Left kidney (tissue), 8 donors: ENCODE results near the gene ZNF791. TPM values are rescaled to one million over a fixed set of nuclear protein-coding genes. Genes with fewer than 3 reads are reported as not detected.
"Not testable (repeated sequence)": the region's sequence is repeated elsewhere in the genome, so short reads cannot be mapped to it uniquely, and the experiment has no call there.

Experiments used
- DNase-seq: peaks from one replicate; pipeline ENCODE4 v3.0.0-alpha.2; 2013
- long read RNA-seq, 8 donors: transcript quantifications; one replicate each; lab custom pipeline, GENCODE V29; 2026
- polyA plus RNA-seq: library from polyadenylated mRNA; unstranded; fragments of 120-200 nt; gene quantifications from one replicate; pipeline ENCODE4 v1.2.1, GENCODE V29; 2013; ENCODE audit not compliant: insufficient read length

Gene ZNF791
- 28.1 TPM for polyA plus RNA-seq
- long read RNA-seq, donor 1, full-length matches to known transcripts, result 2 of 2,350 reads
- long read RNA-seq, donor 1, partial matches to known transcripts, result 2,348 of 2,350 reads
- long read RNA-seq, donor 1, other reads (novel, unspliced or antisense), result 0 of 2,350 reads
- long read RNA-seq, donor 2, full-length matches to known transcripts, result 4 of 4 reads
- long read RNA-seq, donor 2, partial matches to known transcripts, result 0 of 4 reads
- long read RNA-seq, donor 2, other reads (novel, unspliced or antisense), result 0 of 4 reads
- long read RNA-seq, donor 3, full-length matches to known transcripts, result 1 of 52 reads
- long read RNA-seq, donor 3, partial matches to known transcripts, result 51 of 52 reads
- long read RNA-seq, donor 3, other reads (novel, unspliced or antisense), result 0 of 52 reads
- long read RNA-seq, donor 4, partial matches to known transcripts, result 720 of 721 reads
- long read RNA-seq, donor 4, other reads (novel, unspliced or antisense), result 0 of 721 reads
- long read RNA-seq, donor 5, full-length matches to known transcripts, result 7 of 2,673 reads
- long read RNA-seq, donor 5, partial matches to known transcripts, result 2,666 of 2,673 reads
- long read RNA-seq, donor 5, other reads (novel, unspliced or antisense), result 0 of 2,673 reads
- long read RNA-seq, donor 6, full-length matches to known transcripts, result 6 of 6 reads
- long read RNA-seq, donor 6, partial matches to known transcripts, result 0 of 6 reads
- long read RNA-seq, donor 6, other reads (novel, unspliced or antisense), result 0 of 6 reads
- long read RNA-seq, donor 7, full-length matches to known transcripts, result 4 of 4 reads
- long read RNA-seq, donor 7, partial matches to known transcripts, result 0 of 4 reads
- long read RNA-seq, donor 7, other reads (novel, unspliced or antisense), result 0 of 4 reads
- long read RNA-seq, donor 8, partial matches to known transcripts, result 844 of 844 reads
- long read RNA-seq, donor 8, other reads (novel, unspliced or antisense), result 0 of 844 reads

DNA sequence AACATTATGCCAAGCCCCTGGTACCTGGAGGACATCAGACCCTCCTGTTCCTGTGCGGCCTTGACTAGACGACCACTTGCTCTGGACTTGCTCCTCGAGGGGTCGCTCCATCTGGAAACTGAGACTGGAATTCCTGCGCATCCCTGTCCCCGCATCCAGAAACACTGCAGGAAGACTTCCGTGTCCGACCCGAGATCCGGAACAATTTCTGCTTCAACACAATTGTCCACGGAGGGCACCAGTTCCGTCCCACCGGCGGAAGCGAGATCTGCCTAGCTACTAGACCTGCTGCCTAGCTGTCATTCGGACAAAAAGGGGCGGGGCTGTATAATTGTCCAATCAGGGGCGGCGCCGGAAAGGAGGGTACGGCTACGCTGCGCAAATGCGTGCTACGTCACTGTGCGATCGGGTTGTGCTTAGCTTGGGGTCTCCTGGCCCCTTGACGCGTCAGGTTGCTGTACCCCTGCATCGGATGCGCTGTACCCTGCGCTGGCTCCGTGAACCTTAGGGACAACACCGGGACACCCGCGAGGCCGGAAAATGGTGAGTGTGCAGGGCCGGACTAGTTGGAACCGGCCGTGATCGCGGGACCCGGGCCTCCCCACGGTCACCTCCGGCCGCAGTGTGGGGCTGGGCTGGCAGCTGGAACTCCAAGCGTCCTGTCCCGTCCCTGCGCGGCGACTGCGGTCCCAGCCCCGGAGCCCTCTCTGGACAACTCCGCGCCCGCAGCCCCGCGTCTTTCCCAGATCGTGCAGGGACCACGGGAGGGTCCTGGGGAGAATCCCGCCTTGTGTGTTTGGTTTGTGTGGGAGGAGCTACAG is at the start of gene ZNF791, which contains the start of gene ZNF490:
Gene ZNF791, plus strand, starts transcription at position 381 of the 821 bp plus-strand sequence. Its CDS starts 160 bp downstream, at position 541.
Gene ZNF490, minus strand, starts transcription at position 274 of the 821 bp plus-strand sequence. Its CDS starts 133 bp downstream, at position 141.
- DNase-seq, result peak; percentile 99

DNA sequence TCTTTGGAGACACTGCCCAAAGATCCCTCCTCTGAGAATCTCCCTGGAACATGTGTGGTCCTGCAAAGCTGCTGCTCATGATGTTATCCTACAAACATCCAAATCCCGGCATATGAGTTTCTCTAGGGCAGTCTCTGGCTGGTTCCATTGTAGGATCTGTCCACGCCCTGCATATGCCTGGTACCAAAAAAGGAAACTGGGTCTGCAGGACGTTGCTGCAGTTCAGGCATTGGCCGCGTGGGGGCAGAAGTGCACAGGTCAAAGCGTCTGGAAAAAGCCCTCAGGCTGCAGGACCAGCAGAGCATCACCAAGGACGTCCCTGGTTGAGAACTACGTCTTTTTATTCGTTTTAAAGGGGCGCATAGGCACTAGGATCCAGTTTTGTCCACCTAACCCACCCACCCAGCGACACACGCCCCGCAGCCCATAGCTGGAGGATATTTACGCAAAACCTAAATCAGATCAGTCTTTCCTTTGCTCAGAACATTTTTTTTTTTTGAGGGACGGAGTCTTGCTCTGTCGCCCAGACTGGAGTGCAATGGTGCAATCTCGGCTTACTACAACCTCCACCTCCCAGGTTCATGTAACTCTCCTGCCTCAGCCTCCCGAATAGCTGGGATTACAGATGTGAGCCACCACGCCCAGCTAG is 46.6 kb upstream of the ZNF791 start:
- DNase-seq, result peak; percentile 81

DNA sequence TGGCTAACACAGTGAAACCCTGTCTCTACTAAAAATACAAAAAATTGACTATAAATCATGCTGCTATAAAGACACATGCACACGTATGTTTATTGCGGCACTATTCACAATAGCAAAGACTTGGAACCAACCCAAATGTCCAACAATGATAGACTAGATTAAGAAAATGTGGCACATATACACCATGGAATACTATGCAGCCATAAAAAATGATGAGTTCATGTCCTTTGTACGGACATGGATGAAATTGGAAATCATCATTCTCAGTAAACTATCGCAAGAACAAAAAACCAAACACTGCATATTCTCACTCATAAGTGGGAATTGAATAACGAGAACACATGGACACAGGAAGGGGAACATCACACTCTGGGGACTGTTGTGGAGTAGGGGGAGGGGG is 44.3 kb upstream of the ZNF791 start:
- DNase-seq, result not testable (repeated sequence)

DNA sequence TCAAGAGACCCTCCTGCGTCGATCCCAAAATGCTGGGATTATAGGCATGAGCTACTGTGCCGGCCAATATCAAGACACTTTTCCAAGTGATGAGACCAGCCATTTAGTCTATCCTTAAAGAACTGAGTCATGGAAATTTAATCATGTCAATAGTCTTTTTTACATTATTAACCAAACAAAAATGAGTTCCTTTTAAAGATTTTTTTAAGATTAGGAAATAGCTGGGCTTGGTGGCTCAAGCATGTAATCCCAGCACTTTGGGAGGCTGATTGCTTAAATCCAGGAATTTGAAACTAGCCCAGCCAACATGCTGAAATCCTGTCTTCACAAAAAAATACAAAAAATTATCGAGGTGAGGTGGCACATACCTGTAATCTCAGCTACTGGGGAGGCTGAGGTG is 42.8 kb upstream of the ZNF791 start:
- no peak for DNase-seq

DNA sequence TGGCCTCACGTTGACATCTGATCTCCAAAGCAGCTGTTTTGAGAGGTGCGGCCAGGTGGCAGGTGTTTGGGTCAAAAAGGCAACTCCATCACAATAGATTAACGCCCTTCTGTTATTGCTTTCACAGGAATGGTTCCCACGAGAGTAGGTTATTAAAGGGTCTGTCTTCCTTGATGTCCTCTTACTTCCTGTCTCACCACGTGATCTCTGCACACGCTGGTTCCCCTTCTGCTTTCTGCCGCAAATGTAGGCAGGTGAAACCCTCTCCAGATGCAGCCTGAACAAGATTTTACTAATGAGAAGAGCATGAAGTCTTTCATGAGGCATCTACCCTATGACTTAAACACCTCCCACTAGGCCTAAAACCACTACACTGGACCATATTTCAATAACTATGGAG is 36.7 kb upstream of the ZNF791 start:
- no peak for DNase-seq

DNA sequence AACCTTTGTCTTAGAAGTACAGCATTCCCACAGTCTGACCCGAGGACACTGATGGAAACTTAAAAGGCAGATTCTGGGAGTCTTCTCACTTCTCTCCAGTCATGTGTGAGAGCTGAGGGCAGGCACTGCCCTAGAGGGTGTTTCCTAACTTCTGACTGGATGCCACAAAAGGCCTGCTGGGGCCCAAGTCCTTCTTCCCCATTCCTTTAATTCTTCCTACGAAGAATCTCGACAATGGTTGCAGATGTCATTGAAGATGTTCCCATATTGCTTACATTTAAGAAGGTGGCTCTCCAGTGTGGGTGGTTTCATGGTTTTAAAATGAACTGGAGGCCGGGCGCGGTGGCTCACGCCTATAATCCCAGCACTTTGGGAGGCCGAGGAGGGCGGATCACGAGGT is 32.1 kb upstream of the ZNF791 start:
- DNase-seq, result no peak

DNA sequence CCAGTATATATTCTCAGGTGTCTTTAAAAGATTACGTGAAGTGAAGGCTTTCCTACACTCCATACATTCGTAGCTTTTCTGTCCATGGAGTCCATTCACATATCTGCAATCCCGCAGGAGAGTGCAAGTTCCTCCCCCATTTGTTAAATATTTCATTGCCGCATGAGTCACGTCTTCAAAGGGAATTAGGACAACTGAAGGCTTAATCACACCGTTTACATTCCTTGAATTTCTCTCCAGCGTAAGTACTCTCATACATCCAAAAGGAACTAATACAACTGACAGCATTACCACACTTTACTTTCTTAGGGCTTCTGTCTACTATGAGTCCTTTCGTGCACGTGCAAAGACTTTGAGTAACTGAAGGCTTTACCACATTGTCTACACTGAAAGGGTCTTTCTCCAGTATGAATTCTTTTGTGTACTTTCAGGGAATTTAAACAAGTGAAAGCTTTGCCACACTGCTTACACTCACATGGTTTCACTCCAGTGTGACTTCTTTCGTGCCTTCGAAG is 30.5 kb upstream of the ZNF791 start:
- no peak for DNase-seq

DNA sequence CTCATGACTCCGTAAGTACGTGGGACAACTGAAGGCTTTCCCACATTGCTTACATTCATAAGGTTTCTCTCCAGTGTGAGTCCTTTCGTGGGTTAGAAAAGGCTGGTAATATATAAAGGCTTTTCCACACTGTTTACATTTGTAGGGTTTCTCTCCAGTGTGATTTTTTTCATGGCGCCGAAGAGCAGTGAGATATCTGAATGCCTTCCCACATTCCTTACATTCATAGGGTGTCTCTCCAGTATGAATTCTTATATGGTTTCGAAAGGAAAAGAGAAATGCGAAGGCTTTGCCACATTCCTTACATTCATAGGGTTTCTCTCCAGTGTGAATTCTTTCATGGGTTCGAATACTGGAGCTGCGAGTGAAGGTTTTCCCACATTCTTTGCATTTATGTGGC is 29.6 kb upstream of the ZNF791 start:
- DNase-seq, result no peak

DNA sequence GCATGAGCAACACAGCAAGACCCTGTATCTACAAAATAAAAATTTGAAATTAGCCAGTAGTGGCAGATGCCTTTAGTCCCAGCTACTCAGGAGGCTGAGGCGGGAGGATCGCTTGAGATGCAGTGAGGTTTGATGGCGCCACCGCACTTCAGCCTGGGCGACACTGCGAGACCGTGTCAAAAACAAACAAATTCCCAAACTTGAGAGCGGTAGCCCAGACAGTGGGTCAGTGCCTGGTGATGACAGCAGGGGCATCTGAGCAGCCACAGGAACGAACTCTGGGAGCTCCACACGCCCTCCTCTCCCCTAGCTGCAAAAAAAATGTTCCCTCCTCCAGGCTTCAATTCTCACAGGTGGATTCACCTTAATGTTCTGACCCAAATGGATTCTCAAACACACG is 14.2 kb upstream of the ZNF791 start:
- no peak for DNase-seq

DNA sequence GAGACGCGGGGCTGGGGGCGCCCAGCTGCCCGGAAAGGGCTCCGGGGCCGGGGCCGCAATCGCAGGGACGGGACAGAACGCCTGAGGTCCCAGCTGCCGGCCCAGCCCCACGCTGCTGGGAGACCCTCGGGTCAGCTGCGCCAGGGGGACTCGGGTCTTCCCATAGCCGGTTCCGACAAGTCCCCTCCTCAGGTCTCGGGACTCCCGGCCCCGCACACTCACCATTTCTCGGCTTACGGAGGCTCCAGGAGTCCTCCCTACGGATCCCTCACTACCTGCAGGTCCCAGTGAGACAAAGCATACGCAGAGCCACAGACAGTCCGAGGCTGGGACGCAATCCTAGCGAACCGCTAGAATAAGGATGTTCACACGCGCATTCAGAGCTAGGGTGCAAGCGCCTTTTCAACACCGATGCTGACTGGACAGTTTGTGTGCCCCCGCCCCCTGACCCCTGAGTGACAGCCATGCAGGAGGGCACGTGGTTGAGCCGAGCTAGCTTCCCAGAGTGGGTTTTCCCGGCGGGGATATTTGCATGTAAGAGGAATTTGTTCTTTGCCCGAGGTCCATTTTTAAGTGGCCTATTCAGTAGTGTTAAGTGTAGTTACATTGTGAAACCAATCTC is 13.7 kb upstream of the ZNF791 start:
- peak; percentile 35 for DNase-seq

DNA sequence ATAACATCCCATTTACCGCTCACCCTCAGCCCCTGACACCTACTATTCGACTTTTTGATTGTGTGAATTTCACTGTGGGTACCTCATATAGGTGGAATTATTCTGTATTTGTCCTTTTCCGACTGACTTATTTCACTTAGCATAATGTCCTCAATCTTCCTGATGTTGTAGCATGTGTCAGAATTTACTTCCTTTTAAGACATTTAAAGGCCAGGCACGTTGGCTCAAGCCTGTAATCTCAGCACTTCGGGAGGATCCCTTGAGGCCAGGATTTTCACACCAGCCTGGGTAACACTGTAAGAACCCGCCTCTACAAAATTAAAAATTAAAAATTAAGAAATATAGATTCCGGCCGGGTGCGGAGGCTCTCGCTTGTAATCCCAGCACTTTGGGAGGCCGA is 13.1 kb upstream of the ZNF791 start:
- no peak for DNase-seq

DNA sequence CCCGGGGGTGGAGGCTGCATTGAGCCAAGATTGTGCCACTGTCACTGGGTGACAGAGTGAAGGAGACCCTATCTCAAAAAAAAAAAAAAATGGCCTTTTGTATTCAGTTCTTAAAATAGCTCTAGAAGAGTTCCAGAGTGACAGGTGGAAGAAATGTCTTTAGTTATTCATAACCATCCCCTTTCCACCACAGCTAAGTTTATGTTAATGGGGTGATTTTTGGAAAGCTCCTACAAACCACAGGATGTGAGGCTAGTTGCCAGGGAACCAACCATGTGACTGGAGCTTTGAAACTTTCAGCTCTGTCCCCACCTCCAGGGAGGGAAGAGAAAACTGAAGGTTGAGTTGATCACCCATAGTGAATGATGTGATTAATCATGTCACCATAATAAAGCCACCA is 7.0 kb upstream of the ZNF791 start:
- DNase-seq, result no peak

DNA sequence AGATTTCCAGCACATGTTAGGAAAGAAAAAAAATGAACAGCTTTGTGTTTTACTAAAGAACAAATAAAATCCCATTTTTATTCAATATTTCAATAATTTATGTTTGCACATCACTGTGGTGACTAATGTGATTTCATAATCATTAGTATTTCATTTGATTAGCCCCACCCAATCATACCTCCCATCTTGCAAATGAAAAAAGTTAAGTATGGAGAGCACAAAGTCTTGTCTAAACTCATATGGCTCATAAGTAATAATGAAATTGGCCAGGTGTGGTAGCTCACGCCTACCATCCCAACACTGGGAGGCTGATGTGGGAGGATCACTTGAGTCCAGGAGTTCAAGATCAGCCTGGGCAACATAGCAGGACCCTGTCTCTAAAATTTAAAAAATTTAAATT is 3.9 kb upstream of the ZNF791 start:
- DNase-seq, result no peak

DNA sequence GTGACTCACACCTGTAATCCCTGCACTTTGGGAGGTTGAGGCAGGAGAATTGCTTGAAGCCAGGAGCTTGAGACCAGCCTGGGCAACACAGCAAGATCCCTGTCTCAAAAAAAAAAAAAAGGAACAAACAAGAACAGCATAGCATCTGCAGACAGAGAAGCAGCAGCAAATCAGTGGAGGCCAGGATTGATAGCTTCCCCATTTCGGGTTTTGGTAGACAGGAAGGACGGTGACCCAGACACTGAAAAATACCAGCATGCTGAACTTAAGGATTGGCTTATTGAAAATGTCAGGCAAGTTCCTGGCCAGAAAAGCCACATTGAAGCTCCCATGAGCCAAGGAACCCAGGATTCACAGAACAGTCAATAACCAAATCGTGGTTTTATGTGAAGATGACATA is 3.1 kb upstream of the ZNF791 start:
- DNase-seq, result no peak

DNA sequence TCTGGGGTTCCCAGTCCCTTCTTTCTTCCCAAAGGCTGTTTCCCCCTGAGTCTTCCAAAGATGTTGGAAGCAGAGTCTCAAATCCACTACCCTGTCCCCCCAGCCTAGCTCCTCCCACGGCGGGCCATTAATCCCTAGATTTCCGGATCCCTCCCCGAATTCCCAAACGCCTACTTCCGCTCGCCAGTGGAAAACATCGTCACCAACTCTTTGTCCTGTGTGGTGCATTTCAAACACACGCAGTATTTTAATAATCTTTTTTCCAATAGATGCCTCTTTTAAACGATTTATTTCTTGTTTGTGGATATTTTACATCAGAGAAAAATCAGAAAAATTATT is 610 bp downstream of the ZNF791 start:
- peak; percentile 85 for DNase-seq

DNA sequence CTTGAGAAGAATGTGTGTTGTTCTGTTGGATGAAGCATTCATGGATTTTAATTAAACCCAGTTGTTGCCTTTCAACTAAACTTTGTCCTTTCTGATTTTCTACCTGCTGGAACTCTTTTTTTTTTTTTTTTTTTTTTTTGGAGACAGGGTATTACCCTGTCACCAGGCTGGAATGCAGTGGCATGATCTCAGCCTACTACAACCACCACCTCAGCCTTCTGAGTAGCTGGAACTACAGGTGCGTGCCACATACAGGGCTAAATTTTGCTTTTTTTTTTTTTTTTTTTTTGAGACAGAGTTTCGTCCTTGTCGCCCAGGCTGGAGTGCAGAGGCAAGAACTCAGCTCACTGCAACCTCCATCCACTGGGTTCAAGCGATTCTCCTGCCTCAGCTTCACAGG is 6.9 kb downstream of the ZNF791 start:
- DNase-seq, result no peak

DNA sequence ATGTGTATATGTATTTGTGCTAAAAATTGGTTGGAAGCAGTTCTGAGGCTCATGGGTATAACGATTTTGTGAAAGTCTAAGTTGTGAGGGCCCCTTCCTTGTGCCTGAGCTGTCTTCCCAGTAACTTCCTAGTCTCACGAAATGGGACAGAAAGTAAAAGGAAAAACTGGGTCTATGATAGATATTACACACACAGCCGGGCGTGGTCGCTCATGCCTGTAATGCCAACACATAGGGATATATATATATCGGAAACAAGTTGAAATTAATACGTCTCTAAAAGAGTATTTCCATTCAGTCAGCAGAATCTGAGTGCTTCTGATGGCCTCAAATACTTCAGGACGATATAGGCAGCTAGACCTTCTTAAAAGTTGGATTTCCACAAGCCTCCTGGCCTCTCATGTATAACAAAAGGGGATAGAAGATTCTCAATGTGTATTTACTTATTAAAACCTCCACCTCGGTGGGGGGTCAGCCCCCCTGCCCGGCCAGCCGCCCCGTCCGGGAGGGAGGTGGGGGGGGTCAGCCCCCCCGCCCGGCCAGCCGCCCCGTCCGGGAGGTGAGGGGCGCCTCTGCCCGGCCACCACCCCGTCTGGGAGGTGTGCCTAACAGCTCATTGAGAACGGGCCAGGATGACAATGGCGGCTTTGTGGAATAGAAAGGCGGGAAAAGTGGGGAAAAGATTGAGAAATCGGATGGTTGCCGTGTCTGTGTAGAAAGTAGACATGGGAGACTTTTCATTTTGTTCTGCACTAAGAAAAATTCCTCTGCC is 10.7 kb downstream of the ZNF791 start:
- not testable (repeated sequence) for DNase-seq

DNA sequence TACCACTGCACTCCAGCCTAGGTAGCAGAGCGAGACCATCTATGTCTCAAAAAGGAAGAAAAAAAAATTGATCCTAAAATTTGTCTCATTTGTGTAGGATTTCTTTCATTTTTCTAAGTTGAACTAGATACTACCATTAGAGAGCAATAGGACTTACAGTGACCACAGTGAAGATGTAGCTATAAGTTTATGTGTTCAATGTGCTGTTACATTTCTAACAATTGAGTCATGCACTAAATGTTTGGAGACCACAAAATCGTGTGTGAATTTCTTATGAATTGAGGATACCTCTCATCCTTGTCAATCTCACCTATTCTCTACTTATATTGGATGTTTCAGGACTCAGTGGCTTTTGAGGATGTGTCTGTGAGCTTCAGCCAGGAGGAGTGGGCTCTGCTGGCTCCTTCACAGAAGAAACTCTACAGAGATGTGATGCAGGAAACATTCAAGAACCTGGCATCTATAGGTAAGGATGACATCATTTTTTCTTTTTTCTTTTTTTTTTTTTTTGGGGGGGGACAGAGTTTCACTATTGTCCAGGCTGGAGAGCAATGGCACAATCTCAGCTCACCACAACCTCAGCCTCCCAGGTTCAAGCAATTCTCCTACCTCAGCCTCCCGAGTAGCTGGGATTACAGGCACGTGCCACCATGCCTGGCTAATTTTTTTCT is 12.8 kb downstream of the ZNF791 start:
- DNase-seq, result no peak

DNA sequence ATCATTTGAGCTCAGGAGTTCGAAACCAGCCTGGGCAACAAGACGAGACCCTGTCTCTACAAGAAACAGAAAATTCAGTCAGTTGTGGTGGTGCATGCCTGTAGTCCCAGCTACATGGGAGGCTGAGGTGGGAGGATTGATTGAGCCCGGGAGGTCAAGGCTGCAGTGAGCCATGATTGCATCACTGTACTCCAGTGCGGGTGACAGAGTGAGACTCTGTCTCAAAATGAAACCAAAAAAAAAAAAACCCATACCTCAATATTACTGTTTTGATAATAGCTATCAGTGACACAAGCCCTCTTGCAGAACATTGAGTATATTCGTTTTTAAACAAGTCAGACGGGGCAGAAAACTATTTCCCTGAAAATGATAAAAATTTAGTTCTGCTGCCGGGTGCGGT is 16.2 kb downstream of the ZNF791 start:
- no peak for DNase-seq
